H1 (cell line): ENCODE measurements around the gene TMEM139. TPM values are rescaled to one million over a fixed set of nuclear protein-coding genes. Genes with fewer than 3 reads are reported as not detected.

Experiments used
- CTCF ChIA-PET: fragments of 300-600 bp; sonication (Branson Sonifier 250); formaldehyde crosslinking; loops from one replicate; lab custom pipeline; 2021; ENCODE audit not compliant: partially characterized antibody; lab: Charles Lee
- POLR2A ChIA-PET: fragments of 300-600 bp; sonication (Branson Sonifier 250); formaldehyde crosslinking; loops from one replicate; lab custom pipeline; 2021; ENCODE audit warnings: inconsistent platforms; ENCODE audit not compliant: partially characterized antibody; lab: Charles Lee
- DNase-seq, 2 experiments: peaks; one replicate each; pipeline versions ENCODE4 v3.0.0 to v3.0.0-alpha.2; 2010 to 2022; ENCODE audit warnings: low spot score in 2 of 2, low read depth in 1 of 2, mixed read lengths in 1 of 2
- FAIRE-seq: peaks from 2 replicates; lab custom pipeline; 2011; peaks lifted over from hg19 to GRCh38; lab: Jason Lieb, UNC
- H2AFZ ChIP-seq: 2 replicates; pipeline ENCODE4 v1.8.1; 2012; ENCODE audit warnings: low read length, inconsistent platforms
- H2AK5ac ChIP-seq: 2 replicates; pipeline ENCODE4 v1.6.1; 2013; ENCODE audit warnings: low read depth, low read length
- H2BK120ac ChIP-seq: replicated peaks from 2 replicates; pipeline ENCODE3; 2013; ENCODE audit warnings: low read depth, low read length, inconsistent platforms
- H2BK12ac ChIP-seq: 2 replicates; pipeline ENCODE4 v1.6.1; 2013; ENCODE audit warnings: low read depth, low read length
- H2BK15ac ChIP-seq: 2 replicates; pipeline ENCODE4 v1.6.1; 2013; ENCODE audit warnings: low read length
- H2BK20ac ChIP-seq: 2 replicates; pipeline ENCODE4 v1.6.1; 2013; ENCODE audit warnings: low read length
- H2BK5ac ChIP-seq: 2 replicates; pipeline ENCODE4 v1.6.1; 2013; ENCODE audit warnings: low read depth, low read length
- H3K14ac ChIP-seq: 2 replicates; pipeline ENCODE4 v1.6.1; 2013; ENCODE audit warnings: inconsistent platforms; ENCODE audit not compliant: insufficient read length
- H3K18ac ChIP-seq: 2 replicates; pipeline ENCODE4 v1.6.1; 2013; ENCODE audit warnings: low read length; ENCODE audit errors: extremely low read depth
- H3K23ac ChIP-seq: 2 replicates; pipeline ENCODE4 v1.6.1; 2013; ENCODE audit warnings: inconsistent platforms; ENCODE audit not compliant: insufficient read length
- H3K23me2 ChIP-seq: 2 replicates; pipeline ENCODE4 v1.6.1; 2013; ENCODE audit warnings: low read depth, low read length
- H3K27ac ChIP-seq: 2 replicates; pipeline ENCODE4 v1.6.1; 2011; ENCODE audit warnings: low read depth, low read length, inconsistent platforms
- H3K27me3 ChIP-seq, 4 experiments: replicated peaks in 1 of 4; 1 replicate in 1 of 4; 2 replicates in 3 of 4; pipeline versions ENCODE4 v1.6.1 to v1.8.1; 2011 to 2013; ENCODE audit warnings: low read length in 3 of 4, mild to moderate bottlenecking in 3 of 4, inconsistent platforms in 2 of 4, mixed read lengths in 2 of 4, moderate library complexity in 1 of 4; ENCODE audit not compliant: control insufficient read depth in 3 of 4, insufficient read depth in 3 of 4; ENCODE audit errors: extremely low read depth in 1 of 4
- H3K36me3 ChIP-seq, 4 experiments: 2 replicates each; pipeline versions ENCODE4 v1.6.1 to v1.8.1; 2011 to 2013; ENCODE audit warnings: mild to moderate bottlenecking in 4 of 4, low read length in 3 of 4, moderate library complexity in 2 of 4, control low read depth in 1 of 4, inconsistent platforms in 1 of 4; ENCODE audit not compliant: insufficient read depth in 4 of 4, control insufficient read depth in 2 of 4
- H3K4ac ChIP-seq: replicated peaks from 2 replicates; pipeline ENCODE3; 2013; ENCODE audit warnings: low read length, low read depth, mixed read lengths, inconsistent platforms; ENCODE audit not compliant: insufficient read length
- H3K4me1 ChIP-seq, 4 experiments: replicated peaks in 1 of 4; 1 replicate in 1 of 4; 2 replicates in 3 of 4; pipeline versions ENCODE4 v1.6.1 to v1.8.1; 2011 to 2013; ENCODE audit warnings: low read length in 3 of 4, inconsistent platforms in 2 of 4, mixed read lengths in 1 of 4; ENCODE audit not compliant: insufficient read depth in 4 of 4, control insufficient read depth in 3 of 4
- H3K4me2 ChIP-seq, 2 experiments: 2 replicates each; pipeline versions ENCODE4 v1.6.1 to v1.8.1; 2011 to 2013; ENCODE audit warnings: low read depth in 2 of 2, low read length in 2 of 2, control low read depth in 1 of 2, inconsistent platforms in 1 of 2, mild to moderate bottlenecking in 1 of 2; ENCODE audit not compliant: insufficient read depth in 1 of 2
- H3K4me3 ChIP-seq, 4 experiments: fragments of 200-600, 300-600 bp in 1 of 4; sonication (generic), shearing (Covaris generic), sonication (Bioruptor Twin) in 1 of 4; 2 replicates each; pipeline versions ENCODE4 v1.5.1 to v1.8.1; 2011 to 2016; ENCODE audit warnings: low read length in 4 of 4, low read depth in 3 of 4, control low read depth in 2 of 4, inconsistent platforms in 2 of 4, mild to moderate bottlenecking in 2 of 4, mixed read lengths in 1 of 4, moderate library complexity in 1 of 4; ENCODE audit not compliant: insufficient read depth in 2 of 4; ENCODE audit errors: extremely low read depth in 1 of 4
- H3K56ac ChIP-seq: replicated peaks from 2 replicates; pipeline ENCODE3; 2013; ENCODE audit warnings: low read depth, mild to moderate bottlenecking, mixed read lengths, low read length, inconsistent platforms; ENCODE audit not compliant: insufficient read length
- H3K79me1 ChIP-seq: 2 replicates; pipeline ENCODE4 v1.6.1; 2013; ENCODE audit warnings: low read depth, low read length, control low read depth
- H3K79me2 ChIP-seq, 2 experiments: 2 replicates each; pipeline versions ENCODE4 v1.6.1 to v1.8.1; 2012 to 2013; ENCODE audit warnings: low read length in 2 of 2, mild to moderate bottlenecking in 2 of 2, inconsistent platforms in 1 of 2; ENCODE audit not compliant: insufficient read depth in 2 of 2, control insufficient read depth in 1 of 2
- H3K9ac ChIP-seq, 4 experiments: replicated peaks in 1 of 4; 1 replicate in 1 of 4; 2 replicates in 3 of 4; pipeline versions ENCODE4 v1.6.1 to v1.8.1; 2011 to 2013; ENCODE audit warnings: low read depth in 3 of 4, low read length in 3 of 4, control low read depth in 2 of 4, mild to moderate bottlenecking in 2 of 4, moderate library complexity in 2 of 4, inconsistent platforms in 1 of 4; ENCODE audit errors: extremely low read depth in 1 of 4
- H3K9me3 ChIP-seq, 2 experiments: 2 replicates each; pipeline versions ENCODE4 v1.6.1 to v1.8.1; 2012 to 2013; ENCODE audit warnings: mild to moderate bottlenecking in 2 of 2, moderate library complexity in 2 of 2, control low read depth in 1 of 2, inconsistent platforms in 1 of 2, low read depth in 1 of 2, low read length in 1 of 2, mixed read lengths in 1 of 2; ENCODE audit not compliant: insufficient read depth in 2 of 2
- H4K20me1 ChIP-seq, 2 experiments: replicated peaks in 1 of 2; 2 replicates each; pipeline versions ENCODE3 to v1.8.1; 2011 to 2013; ENCODE audit warnings: inconsistent platforms in 2 of 2, low read length in 2 of 2, mild to moderate bottlenecking in 1 of 2; ENCODE audit not compliant: insufficient read depth in 2 of 2, control insufficient read depth in 1 of 2
- H4K5ac ChIP-seq: 2 replicates; pipeline ENCODE4 v1.6.1; 2013; ENCODE audit warnings: low read length, low read depth, mixed read lengths, inconsistent platforms; ENCODE audit not compliant: insufficient read length
- H4K8ac ChIP-seq: 2 replicates; pipeline ENCODE4 v1.8.0; 2013; ENCODE audit warnings: mild to moderate bottlenecking, moderate library complexity, low read length, inconsistent platforms; ENCODE audit not compliant: insufficient read depth; ENCODE audit errors: extremely low read depth
- H4K91ac ChIP-seq: replicated peaks from 2 replicates; pipeline ENCODE3; 2013; ENCODE audit warnings: low read length, mixed read lengths, inconsistent platforms; ENCODE audit not compliant: insufficient read length
- ASH2L ChIP-seq: fragments of 200-600, 300-600 bp; sonication (generic); IDR thresholded peaks from one replicate; pipeline ENCODE4 v1.7.1; 2017; ENCODE audit warnings: low read length
- BACH1 ChIP-seq: IDR thresholded peaks from 2 replicates; pipeline ENCODE4 v1.6.1; 2012; ENCODE audit warnings: low read length, improper control_type of control experiment
- BCL11A ChIP-seq, 2 experiments: IDR thresholded peaks; one replicate each; pipeline ENCODE4 v1.6.1; 2011; ENCODE audit warnings: low read depth in 2 of 2, low read length in 2 of 2, mild to moderate bottlenecking in 2 of 2
- CBX8 ChIP-seq: fragments of 300-800, 300-1000 bp; sonication (generic); IDR thresholded peaks from 2 replicates; pipeline ENCODE4 v1.7.1; 2016; ENCODE audit warnings: low read depth, low read length, borderline replicate concordance
- CTCF ChIP-seq, 3 experiments: IDR thresholded peaks; 1 replicate in 2 of 3; 2 replicates in 1 of 3; pipeline versions ENCODE4 v1.5.1 to v1.6.1; 2011; ENCODE audit warnings: low read length in 3 of 3, mild to moderate bottlenecking in 3 of 3, inconsistent platforms in 2 of 3, low read depth in 1 of 3, moderate library complexity in 1 of 3; ENCODE audit not compliant: insufficient read depth in 1 of 3; ENCODE audit errors: control extremely low read depth in 1 of 3
- KDM4A ChIP-seq: IDR thresholded peaks from one replicate; pipeline ENCODE4 v1.7.1; 2012; ENCODE audit warnings: low read depth, mild to moderate bottlenecking, moderate library complexity, low read length, inconsistent platforms; ENCODE audit not compliant: severe bottlenecking
- MAFK ChIP-seq: IDR thresholded peaks from 2 replicates; pipeline ENCODE4 v1.6.1; 2012; ENCODE audit warnings: low read depth, mild to moderate bottlenecking, improper control_type of control experiment, low read length
- NRF1 ChIP-seq: IDR thresholded peaks from 2 replicates; pipeline ENCODE4 v1.6.1; 2011; ENCODE audit warnings: mild to moderate bottlenecking, low read depth, low read length, improper control_type of control experiment
- PHF8 ChIP-seq: fragments of 200-600 bp; sonication (generic); conservative IDR thresholded peaks from 2 replicates; pipeline ENCODE4 v1.7.1; 2012; ENCODE audit warnings: low read depth, mild to moderate bottlenecking, inconsistent platforms, low read length, moderate library complexity
- RAD21 ChIP-seq, 2 experiments: IDR thresholded peaks in 1 of 2; conservative IDR thresholded peaks in 1 of 2; 2 replicates each; pipeline ENCODE4 v1.6.1; 2011; ENCODE audit warnings: low read depth in 2 of 2, low read length in 2 of 2, improper control_type of control experiment in 1 of 2, inconsistent platforms in 1 of 2, mild to moderate bottlenecking in 1 of 2, moderate library complexity in 1 of 2
- SIX5 ChIP-seq: IDR thresholded peaks from 2 replicates; pipeline ENCODE4 v1.6.1; 2011; ENCODE audit warnings: mild to moderate bottlenecking, low read depth, low read length
- SP4 ChIP-seq: IDR thresholded peaks from 2 replicates; pipeline ENCODE4 v1.6.1; 2012; ENCODE audit warnings: low read length, inconsistent platforms
- WGBS, 2 experiments: shearing (Covaris generic) in 1 of 2; methylation state at CpG; one replicate each; pipeline versions ENCODE4 v1.1.6 to v1.1.7; 2013 to 2015; ENCODE audit warnings: low lambda C conversion rate in 2 of 2, mixed read lengths in 2 of 2, inconsistent platforms in 1 of 2, low coverage in 1 of 2, missing lambda C conversion rate in 1 of 2; ENCODE audit not compliant: insufficient replicate concordance in 2 of 2, insufficient coverage in 1 of 2, insufficient read length in 1 of 2; ENCODE audit errors: extremely low coverage in 1 of 2, missing lambda C conversion rate in 1 of 2; 5-methylcytosine and 5-hydroxymethylcytosine counted together
- polyA plus RNA-seq, 7 experiments: library from polyadenylated mRNA; depleted of rRNA in 3 of 7; stranded (reverse) in 5 of 7; unstranded in 2 of 7; fragments of >200 nt in 5 of 7; fragments of 200-250 nt in 2 of 7; gene quantifications; 1 replicate in 5 of 7; 2 replicates in 1 of 7; 4 replicates in 1 of 7; pipeline versions ENCODE4 v1.2.1 to v1.2.3, GENCODE V29; 2011 to 2013; ENCODE audit warnings: missing spikeins in 2 of 7, mixed read lengths in 2 of 7
- total RNA-seq: library from RNA; stranded (reverse); fragmentation: NEBNext Ultra II Directional; extraction: Animal tissue kit (Norgen Biotek cat#: 25700); gene quantifications from 2 replicates; pipeline ENCODE4 v1.2.1, GENCODE V29; 2021

The TMEM139 gene
- total and polyA plus RNA-seq, 2 of the 8 experiments (the other 6 are each of a cell fraction or from before 2014, with no cell fraction given): 3.2 to 6.7 TPM

- Histone ChIP-seq H3K18ac (no peak overlapping the region), H3K79me2 (peaks cover 0 to 7% of the 10 kb centered on the region in 2 experiments; a peak in 1 of 4 replicates), H3K14ac (no peak overlapping the region), H3K23me2 (peaks cover 7% of the 10 kb centered on the region; the same call in 1 of the 2 replicates), H2BK120ac (no peak overlapping the region), H4K91ac (no peak overlapping the region), H4K5ac (no peak overlapping the region), H2AFZ (no peak overlapping the region), H2BK12ac (no peak overlapping the region), H3K9me3 (peaks cover 2 to 3% of the 10 kb centered on the region in 2 experiments; a peak in 2 of 4 replicates), H3K4me2 (no peak overlapping the region), H3K27me3 (no peaks in the 10 kb centered on the region), H3K4me1 (no peaks in the 10 kb centered on the region), H2BK20ac (no peak overlapping the region), H4K8ac (no peak overlapping the region), H3K27ac (no peak overlapping the region), H3K23ac (no peak overlapping the region), H2AK5ac (no peak overlapping the region), H3K36me3 (no peaks in the 10 kb centered on the region), H3K4ac (no peak overlapping the region), H4K20me1 (peaks cover 0 to 6% of the 10 kb centered on the region in 2 experiments), H3K56ac (no peak overlapping the region), H3K79me1 (no peaks in the 10 kb centered on the region), H3K9ac (no peak overlapping the region), H2BK15ac (no peak overlapping the region), H3K4me3 (no peak overlapping the region), H2BK5ac (no peak overlapping the region)
- WGBS, 2 experiments: 67% methylated on average over 1 of the region's 1 CpG; no CpG with 5 or more reads in 1 of the 2 experiments
- ChIA-PET POLR2A (no interaction called here), CTCF (no interaction called here)
- DNase-seq (no peak), FAIRE-seq (no peak)
- no peak for TF ChIP-seq BACH1
- TF ChIP-seq PHF8: no peak
- TF ChIP-seq MAFK: no peak
- no peak for TF ChIP-seq CBX8
- TF ChIP-seq RAD21 (IDR thresholded peaks at IDR 0.05 in 1 of 2, conservative IDR thresholded peaks at IDR 0.05 in 1 of 2; ENCODE audit: low read depth in 2 of 2, low read length in 2 of 2): no peak
- no peak for TF ChIP-seq KDM4A
- TF ChIP-seq NRF1: no peak
- TF ChIP-seq SIX5: no peak
- TF ChIP-seq CTCF (IDR thresholded peaks at IDR 0.05; ENCODE audit: control extremely low read depth in 1 of 3, insufficient read depth in 1 of 3, low read depth in 1 of 3, low read length in 3 of 3): no peak
- no peak for TF ChIP-seq SP4
- no peak for TF ChIP-seq BCL11A (IDR thresholded peaks at IDR 0.05; ENCODE audit: low read depth in 2 of 2, low read length in 2 of 2)
- TF ChIP-seq ASH2L: no peak
Observed at GRCh38 chr7:143235561-143235960, 49.2 kb upstream of the TMEM139 start.
